ENCODE results near the gene EAPP. TPM values are rescaled to one million over a fixed set of nuclear protein-coding genes. Genes with fewer than 3 reads are reported as not detected.

EAPP gene
- total RNA-seq, 1 experiment from 2014 or later, result 32.2 TPM

DNA sequence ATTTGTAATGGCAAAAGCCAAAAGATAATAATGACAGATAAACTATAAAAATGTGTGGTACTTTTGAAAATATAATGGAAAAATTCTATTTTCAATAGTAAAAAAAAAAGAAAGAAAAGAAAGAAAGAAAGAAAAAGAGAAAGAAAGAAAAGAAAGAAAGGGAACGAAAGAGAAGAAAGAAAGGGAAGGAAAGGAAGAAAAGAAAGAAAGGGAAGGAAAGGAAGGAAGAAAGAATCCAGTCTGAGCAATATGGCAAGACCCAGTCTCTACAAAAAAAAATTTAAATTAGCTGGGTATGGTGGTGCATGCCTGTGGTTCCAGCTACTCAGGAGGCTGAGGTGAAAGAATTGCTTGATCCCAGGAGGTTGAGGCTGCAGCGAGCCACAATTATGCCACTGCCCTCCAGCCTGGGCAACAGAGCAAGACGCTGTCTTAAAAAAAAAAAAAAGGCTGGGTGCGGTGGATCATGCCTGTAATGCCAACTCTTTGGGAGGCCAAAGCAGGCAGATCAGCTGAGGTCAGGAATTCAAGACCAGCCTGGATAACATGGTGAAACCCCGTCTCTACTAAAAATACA is 38.4 kb downstream of the EAPP start:
- POLR2A ChIA-PET, result no interaction called here
- H3K9ac ChIP-seq (ENCODE audit: low read length), result no peak overlapping the region
- TF ChIP-seq, protein P1, sequence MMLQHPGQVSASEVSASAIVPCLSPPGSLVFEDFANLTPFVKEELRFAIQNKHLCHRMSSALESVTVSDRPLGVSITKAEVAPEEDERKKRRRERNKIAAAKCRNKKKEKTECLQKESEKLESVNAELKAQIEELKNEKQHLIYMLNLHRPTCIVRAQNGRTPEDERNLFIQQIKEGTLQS (IDR thresholded peaks at IDR 0.05), result no peak
- no peak for TF ChIP-seq POLR2AphosphoS5 (IDR thresholded peaks at IDR 0.05; ENCODE audit: low read depth, low read length)
- no peak for TF ChIP-seq EGR1 (IDR thresholded peaks at IDR 0.05; ENCODE audit: low read depth)
- no peak for TF ChIP-seq EZH2 (IDR thresholded peaks at IDR 0.05)
- no peak for TF ChIP-seq ELF1 (IDR thresholded peaks at IDR 0.05; ENCODE audit: borderline replicate concordance, low read depth)
- TF ChIP-seq ZNF274 (IDR thresholded peaks at IDR 0.05; ENCODE audit: low read depth, low read length), result no peak
- TF ChIP-seq YY1 (IDR thresholded peaks at IDR 0.05; ENCODE audit: extremely low read depth, insufficient replicate concordance, low read depth, low read length), result no peak
- TF ChIP-seq TCF7L2 (IDR thresholded peaks at IDR 0.05; ENCODE audit: borderline replicate concordance, extremely low read depth, insufficient read depth, insufficient read length), result no peak
- TF ChIP-seq CBX3 (IDR thresholded peaks at IDR 0.05; ENCODE audit: low read depth), result no peak
- TF ChIP-seq SP1 (IDR thresholded peaks at IDR 0.05; ENCODE audit: low read depth), result no peak
- TF ChIP-seq CEBPB (IDR thresholded peaks at IDR 0.05; ENCODE audit: low read depth), result no peak
- no peak for TF ChIP-seq ZFX (IDR thresholded peaks at IDR 0.05)
- TF ChIP-seq RAD21 (IDR thresholded peaks at IDR 0.05; ENCODE audit: low read depth), result no peak
- no peak for TF ChIP-seq SIN3A (IDR thresholded peaks at IDR 0.05; ENCODE audit: low read depth)
- TF ChIP-seq, protein P2, sequence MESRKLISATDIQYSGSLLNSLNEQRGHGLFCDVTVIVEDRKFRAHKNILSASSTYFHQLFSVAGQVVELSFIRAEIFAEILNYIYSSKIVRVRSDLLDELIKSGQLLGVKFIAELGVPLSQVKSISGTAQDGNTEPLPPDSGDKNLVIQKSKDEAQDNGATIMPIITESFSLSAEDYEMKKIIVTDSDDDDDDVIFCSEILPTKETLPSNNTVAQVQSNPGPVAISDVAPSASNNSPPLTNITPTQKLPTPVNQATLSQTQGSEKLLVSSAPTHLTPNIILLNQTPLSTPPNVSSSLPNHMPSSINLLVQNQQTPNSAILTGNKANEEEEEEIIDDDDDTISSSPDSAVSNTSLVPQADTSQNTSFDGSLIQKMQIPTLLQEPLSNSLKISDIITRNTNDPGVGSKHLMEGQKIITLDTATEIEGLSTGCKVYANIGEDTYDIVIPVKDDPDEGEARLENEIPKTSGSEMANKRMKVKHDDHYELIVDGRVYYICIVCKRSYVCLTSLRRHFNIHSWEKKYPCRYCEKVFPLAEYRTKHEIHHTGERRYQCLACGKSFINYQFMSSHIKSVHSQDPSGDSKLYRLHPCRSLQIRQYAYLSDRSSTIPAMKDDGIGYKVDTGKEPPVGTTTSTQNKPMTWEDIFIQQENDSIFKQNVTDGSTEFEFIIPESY (IDR thresholded peaks at IDR 0.05; ENCODE audit: extremely low read depth, insufficient replicate concordance, low read length), result no peak
- TF ChIP-seq, protein P3, sequence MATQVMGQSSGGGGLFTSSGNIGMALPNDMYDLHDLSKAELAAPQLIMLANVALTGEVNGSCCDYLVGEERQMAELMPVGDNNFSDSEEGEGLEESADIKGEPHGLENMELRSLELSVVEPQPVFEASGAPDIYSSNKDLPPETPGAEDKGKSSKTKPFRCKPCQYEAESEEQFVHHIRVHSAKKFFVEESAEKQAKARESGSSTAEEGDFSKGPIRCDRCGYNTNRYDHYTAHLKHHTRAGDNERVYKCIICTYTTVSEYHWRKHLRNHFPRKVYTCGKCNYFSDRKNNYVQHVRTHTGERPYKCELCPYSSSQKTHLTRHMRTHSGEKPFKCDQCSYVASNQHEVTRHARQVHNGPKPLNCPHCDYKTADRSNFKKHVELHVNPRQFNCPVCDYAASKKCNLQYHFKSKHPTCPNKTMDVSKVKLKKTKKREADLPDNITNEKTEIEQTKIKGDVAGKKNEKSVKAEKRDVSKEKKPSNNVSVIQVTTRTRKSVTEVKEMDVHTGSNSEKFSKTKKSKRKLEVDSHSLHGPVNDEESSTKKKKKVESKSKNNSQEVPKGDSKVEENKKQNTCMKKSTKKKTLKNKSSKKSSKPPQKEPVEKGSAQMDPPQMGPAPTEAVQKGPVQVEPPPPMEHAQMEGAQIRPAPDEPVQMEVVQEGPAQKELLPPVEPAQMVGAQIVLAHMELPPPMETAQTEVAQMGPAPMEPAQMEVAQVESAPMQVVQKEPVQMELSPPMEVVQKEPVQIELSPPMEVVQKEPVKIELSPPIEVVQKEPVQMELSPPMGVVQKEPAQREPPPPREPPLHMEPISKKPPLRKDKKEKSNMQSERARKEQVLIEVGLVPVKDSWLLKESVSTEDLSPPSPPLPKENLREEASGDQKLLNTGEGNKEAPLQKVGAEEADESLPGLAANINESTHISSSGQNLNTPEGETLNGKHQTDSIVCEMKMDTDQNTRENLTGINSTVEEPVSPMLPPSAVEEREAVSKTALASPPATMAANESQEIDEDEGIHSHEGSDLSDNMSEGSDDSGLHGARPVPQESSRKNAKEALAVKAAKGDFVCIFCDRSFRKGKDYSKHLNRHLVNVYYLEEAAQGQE (IDR thresholded peaks at IDR 0.05; ENCODE audit: low read depth), result no peak
- TF ChIP-seq JUND (IDR thresholded peaks at IDR 0.05), result no peak
- no peak for TF ChIP-seq CTCF (IDR thresholded peaks at IDR 0.05 in 2 of 3, conservative IDR thresholded peaks at IDR 0.05 in 1 of 3; ENCODE audit: borderline replicate concordance in 1 of 3, insufficient read depth in 1 of 3, low read depth in 2 of 3, low read length in 2 of 3)
- BruUV-seq (replicated peaks), result no TSS peak
- H2AFZ ChIP-seq (ENCODE audit: low read depth, low read length, poor library complexity, severe bottlenecking), result no peak overlapping the region
- H3K27ac ChIP-seq (ENCODE audit: low read depth, low read length), result no peak overlapping the region
- H3K4me2 ChIP-seq (ENCODE audit: low read length), result no peak overlapping the region
- no peaks in the 10 kb centered on the region for H3K27me3 ChIP-seq (ENCODE audit: insufficient read depth, low read length)
- DNase-seq (ENCODE audit: low read depth, low spot score) (no peak), ATAC-seq (no peak)
- CTCF ChIA-PET, result interaction anchor here (1.2 to 1.9 kb wide), 3 partner anchors 10 to 173 kb away, joined by 3 to 10 read pairs (median 5); no protein-coding TSS in a partner anchor
- H4K20me1 ChIP-seq (ENCODE audit: insufficient read depth), result no peaks in the 10 kb centered on the region
- intact Hi-C loops (cut with micrococcal nuclease), result no loop called here
- RAD21 ChIA-PET (ENCODE audit: low non-redundant PET in 1 of 2, low total read pairs in 2 of 2, uncharacterized antibody in 2 of 2, unreplicated experiment in 2 of 2), result no interaction called here
- no peaks in the 10 kb centered on the region for H3K9me2 ChIP-seq (ENCODE audit: insufficient read depth)
- no peaks in the 10 kb centered on the region for H3K36me3 ChIP-seq (ENCODE audit: control insufficient read depth in 1 of 2, insufficient read depth in 2 of 2, low read length in 2 of 2)
- no peak overlapping the region for H3K4me3 ChIP-seq (replicated peaks in 1 of 2; ENCODE audit: low read depth in 1 of 2, low read length in 2 of 2)
- H3K4me1 ChIP-seq (ENCODE audit: control insufficient read depth in 1 of 2, insufficient read depth in 2 of 2, low read length in 2 of 2), result peaks cover 19 to 30% of the 10 kb centered on the region in 2 experiments
- no peaks in the 10 kb centered on the region for H3K9me3 ChIP-seq (ENCODE audit: control insufficient read depth in 1 of 2, insufficient read depth in 1 of 2, low read depth in 1 of 2, low read length in 2 of 2)
- H3K79me2 ChIP-seq (ENCODE audit: insufficient read depth, low read length), result no peaks in the 10 kb centered on the region
